ENCODE measurements around the gene PDCD1. TPM values are rescaled to one million over a fixed set of nuclear protein-coding genes. Genes with fewer than 3 reads are reported as not detected.
"Not testable (repeated sequence)": the region's sequence is repeated elsewhere in the genome, so short reads cannot be mapped to it uniquely, and the experiment has no call there.

Gene PDCD1
- total and polyA plus RNA-seq, 2 donors from 2014 or later, result 0.49 to 1.6 TPM

- Histone ChIP-seq H3K27me3 (ENCODE audit: control insufficient read depth, insufficient read depth, low read length) (no peaks in the 10 kb centered on the region), H3K9me3 (ENCODE audit: control insufficient read depth in 2 of 3, insufficient read depth in 1 of 3, low read length in 3 of 3) (no peaks in the 10 kb centered on the region), H3K36me3 (ENCODE audit: control insufficient read depth in 2 of 3, insufficient read depth in 3 of 3, low read length in 3 of 3) (no peaks in the 10 kb centered on the region), H3K4me3 (ENCODE audit: low read length in 3 of 3) (no peak overlapping the region), H3K27ac (ENCODE audit: low read depth in 2 of 2, low read length in 2 of 2) (no peak overlapping the region), H3K4me1 (ENCODE audit: control insufficient read depth in 2 of 3, insufficient read depth in 2 of 3, low read depth in 1 of 3, low read length in 3 of 3) (no peaks in the 10 kb centered on the region), H3K9ac (ENCODE audit: low read length in 3 of 3) (no peak overlapping the region)
- DNase-seq (peak in 3 of 5 donors; percentile 24 to 75 (median 65)), FAIRE-seq (no peak)
- intact Hi-C loops (cut with DNase I), result no loop called here
- no peak for TF ChIP-seq CTCF (IDR thresholded peaks at IDR 0.05; ENCODE audit: borderline replicate concordance, extremely low read depth, insufficient read depth)
Measured at GRCh38 chr2:241833101-241833663, 25.5 kb downstream of the PDCD1 start.

GRCh38 chr2:241827394-241827793 lies 31.3 kb downstream of the PDCD1 start:
- FAIRE-seq, result no peak
- intact Hi-C loops (cut with DNase I), result no loop called here

GRCh38 chr2:241823531-241824437 lies 34.9 kb downstream of the PDCD1 start:
- H3K27me3 ChIP-seq (ENCODE audit: control insufficient read depth, insufficient read depth, low read length); H3K4me3 ChIP-seq (ENCODE audit: low read length in 3 of 3); intact Hi-C loops (cut with DNase I); H3K9ac ChIP-seq (ENCODE audit: low read length in 3 of 3); H3K27ac ChIP-seq (ENCODE audit: low read depth in 2 of 2, low read length in 2 of 2); H3K36me3 ChIP-seq (ENCODE audit: control insufficient read depth in 2 of 3, insufficient read depth in 3 of 3, low read length in 3 of 3); FAIRE-seq; H3K4me1 ChIP-seq (ENCODE audit: control insufficient read depth in 2 of 3, insufficient read depth in 2 of 3, low read depth in 1 of 3, low read length in 3 of 3): not testable (repeated sequence)
- DNase-seq, result peak in 1 of 5 donors; percentile 55
- H3K9me3 ChIP-seq (ENCODE audit: control insufficient read depth in 2 of 3, insufficient read depth in 1 of 3, low read length in 3 of 3), result peaks cover 0 to 14% (median 2%) of the 10 kb centered on the region in 3 donors

More at GRCh38 chr2:241827394-241827793, 31.3 kb downstream of the PDCD1 start:
- DNase-seq, result no peak
- no peak for TF ChIP-seq CTCF (IDR thresholded peaks at IDR 0.05; ENCODE audit: borderline replicate concordance, extremely low read depth, insufficient read depth)
- H3K4me3 ChIP-seq (ENCODE audit: low read length in 3 of 3), result no peak overlapping the region
- H3K36me3 ChIP-seq (ENCODE audit: control insufficient read depth in 2 of 3, insufficient read depth in 3 of 3, low read length in 3 of 3), result no peaks in the 10 kb centered on the region
- H3K27me3 ChIP-seq (ENCODE audit: control insufficient read depth, insufficient read depth, low read length), result no peaks in the 10 kb centered on the region
- no peak overlapping the region for H3K27ac ChIP-seq (ENCODE audit: low read depth in 2 of 2, low read length in 2 of 2)
- peaks cover 0 to 14% (median 2%) of the 10 kb centered on the region in 3 donors for H3K9me3 ChIP-seq (ENCODE audit: control insufficient read depth in 2 of 3, insufficient read depth in 1 of 3, low read length in 3 of 3)
- no peak overlapping the region for H3K9ac ChIP-seq (ENCODE audit: low read length in 3 of 3)
- H3K4me1 ChIP-seq (ENCODE audit: control insufficient read depth in 2 of 3, insufficient read depth in 2 of 3, low read depth in 1 of 3, low read length in 3 of 3), result no peaks in the 10 kb centered on the region

GRCh38 chr2:241822264-241822623 lies 36.5 kb downstream of the PDCD1 start:
- Histone ChIP-seq H3K27me3 (ENCODE audit: control insufficient read depth, insufficient read depth, low read length) (no peaks in the 10 kb centered on the region), H3K9me3 (ENCODE audit: control insufficient read depth in 2 of 3, insufficient read depth in 1 of 3, low read length in 3 of 3) (peaks cover 0 to 6% (median 2%) of the 10 kb centered on the region in 3 donors), H3K9ac (ENCODE audit: low read length in 3 of 3) (no peak overlapping the region), H3K27ac (ENCODE audit: low read depth in 2 of 2, low read length in 2 of 2) (no peak overlapping the region), H3K36me3 (ENCODE audit: control insufficient read depth in 2 of 3, insufficient read depth in 3 of 3, low read length in 3 of 3) (no peaks in the 10 kb centered on the region), H3K4me1 (ENCODE audit: control insufficient read depth in 2 of 3, insufficient read depth in 2 of 3, low read depth in 1 of 3, low read length in 3 of 3) (no peaks in the 10 kb centered on the region), H3K4me3 (ENCODE audit: low read length in 3 of 3) (no peak overlapping the region)
- peak in 1 of 5 donors; percentile 31 for DNase-seq
- FAIRE-seq, result no peak
- no peak for TF ChIP-seq CTCF (IDR thresholded peaks at IDR 0.05; ENCODE audit: borderline replicate concordance, extremely low read depth, insufficient read depth)
- intact Hi-C loops (cut with DNase I), result no loop called here

All from kidney (tissue), 14 donors.